Common myeloid progenitor, CD34-positive (primary cell): Measurements from ENCODE around the gene FXYD7.

Experiments used
- CTCF ChIA-PET: fragments of 350-600 bp; sonication (Branson Sonifier 250); formaldehyde crosslinking; loops from one replicate; lab custom pipeline; 2021; ENCODE audit warnings: antibody characterized with exemption; lab: Charles Lee
- POLR2A ChIA-PET: fragments of 350-600 bp; sonication (Branson Sonifier 250); formaldehyde crosslinking; loops from one replicate; lab custom pipeline; 2021; ENCODE audit warnings: antibody characterized with exemption; lab: Charles Lee
- DNase-seq, 3 donors: peaks; one replicate each; pipeline versions ENCODE4 v3.0.0 to v3.0.0-alpha.2; 2013
- H3K27ac ChIP-seq, 2 experiments: 1 replicate in 1 of 2; 2 replicates in 1 of 2; pipeline ENCODE4 v1.7.0; 2013; ENCODE audit warnings: inconsistent platforms in 2 of 2, low read length in 2 of 2, mild to moderate bottlenecking in 2 of 2, low read depth in 1 of 2, moderate library complexity in 1 of 2; ENCODE audit not compliant: severe bottlenecking in 2 of 2, insufficient read depth in 1 of 2, poor library complexity in 1 of 2
- H3K27me3 ChIP-seq, 5 experiments: replicated peaks in 2 of 5; 1 replicate in 3 of 5; 2 replicates in 2 of 5; pipeline versions ENCODE4 v1.6.1 to v1.7.0; 2013; ENCODE audit warnings: low read length in 4 of 5, mild to moderate bottlenecking in 2 of 5, moderate library complexity in 2 of 5, inconsistent platforms in 1 of 5; ENCODE audit not compliant: insufficient read depth in 5 of 5, control insufficient read depth in 4 of 5
- H3K36me3 ChIP-seq, 4 experiments: 1 replicate in 2 of 4; 2 replicates in 2 of 4; pipeline versions ENCODE4 v1.6.1 to v1.7.0; 2013; ENCODE audit warnings: low read length in 3 of 4, control low read depth in 1 of 4, mild to moderate bottlenecking in 1 of 4; ENCODE audit not compliant: control insufficient read depth in 4 of 4, insufficient read depth in 4 of 4
- H3K4me1 ChIP-seq, 4 experiments: 1 replicate in 3 of 4; 2 replicates in 1 of 4; pipeline versions ENCODE4 v1.6.1 to v1.7.1; 2013; ENCODE audit warnings: low read length in 3 of 4, mild to moderate bottlenecking in 3 of 4, control low read depth in 1 of 4, inconsistent platforms in 1 of 4, moderate library complexity in 1 of 4; ENCODE audit not compliant: control insufficient read depth in 4 of 4, insufficient read depth in 4 of 4; ENCODE audit errors: control extremely low read depth in 1 of 4
- H3K4me3 ChIP-seq, 7 experiments: 1 replicate in 4 of 7; 2 replicates in 3 of 7; pipeline versions ENCODE4 v1.5.1 to v1.7.0; 2013; ENCODE audit warnings: mild to moderate bottlenecking in 7 of 7, low read length in 6 of 7, moderate library complexity in 6 of 7, inconsistent platforms in 2 of 7, low read depth in 2 of 7, control low read depth in 1 of 7; ENCODE audit not compliant: insufficient read depth in 4 of 7, control insufficient read depth in 1 of 7; ENCODE audit errors: extremely low read depth in 1 of 7
- H3K9me3 ChIP-seq, 5 experiments: 1 replicate in 4 of 5; 2 replicates in 1 of 5; pipeline versions ENCODE4 v1.6.1 to v1.7.1; 2013; ENCODE audit warnings: low read length in 4 of 5, mild to moderate bottlenecking in 2 of 5, inconsistent platforms in 1 of 5, low read depth in 1 of 5, moderate library complexity in 1 of 5; ENCODE audit not compliant: control insufficient read depth in 4 of 5, insufficient read depth in 2 of 5; ENCODE audit errors: control extremely low read depth in 1 of 5
- WGBS: methylation state at CpG from one replicate; pipeline ENCODE4 v1.1.5; 2013; ENCODE audit not compliant: insufficient coverage; 5-methylcytosine and 5-hydroxymethylcytosine counted together

FXYD7 gene

DNA sequence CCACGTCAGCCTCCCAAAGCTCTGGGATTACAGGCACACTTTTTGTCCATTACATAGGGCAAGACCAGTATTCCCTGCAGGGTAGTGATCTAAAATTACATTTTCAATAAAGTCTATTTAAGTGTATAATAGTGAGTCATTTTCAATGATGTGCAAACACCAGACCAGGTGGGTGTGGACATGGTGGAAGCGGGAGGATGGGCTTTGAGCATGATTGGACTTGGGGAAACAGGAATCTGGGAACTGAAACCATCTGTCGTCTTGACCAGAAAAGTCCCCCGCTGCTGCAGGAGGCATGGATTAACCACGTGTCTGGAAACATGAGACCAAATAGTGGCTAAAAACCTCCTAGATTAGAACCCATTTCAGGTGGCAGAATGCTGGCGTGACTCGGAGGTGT, 22.6 kb upstream of the FXYD7 start:
- Histone ChIP-seq H3K27ac (no peak overlapping the region), H3K36me3 (no peaks in the 10 kb centered on the region), H3K27me3 (no peaks in the 10 kb centered on the region), H3K4me3 (no peak overlapping the region), H3K4me1 (peaks cover 1 to 72% (median 34%) of the 10 kb centered on the region in 4 experiments), H3K9me3 (no peaks in the 10 kb centered on the region)
- 85% methylated on average over 4 of the region's 7 CpGs for WGBS
- CTCF ChIA-PET: interaction anchor here (1.4 to 3.2 kb wide), 4 partner anchors 9 to 16 kb away, joined by 3 to 19 read pairs (median 6); partner anchors contain the start of gene LGI4
- POLR2A ChIA-PET: no interaction called here
- no peak for DNase-seq

DNA sequence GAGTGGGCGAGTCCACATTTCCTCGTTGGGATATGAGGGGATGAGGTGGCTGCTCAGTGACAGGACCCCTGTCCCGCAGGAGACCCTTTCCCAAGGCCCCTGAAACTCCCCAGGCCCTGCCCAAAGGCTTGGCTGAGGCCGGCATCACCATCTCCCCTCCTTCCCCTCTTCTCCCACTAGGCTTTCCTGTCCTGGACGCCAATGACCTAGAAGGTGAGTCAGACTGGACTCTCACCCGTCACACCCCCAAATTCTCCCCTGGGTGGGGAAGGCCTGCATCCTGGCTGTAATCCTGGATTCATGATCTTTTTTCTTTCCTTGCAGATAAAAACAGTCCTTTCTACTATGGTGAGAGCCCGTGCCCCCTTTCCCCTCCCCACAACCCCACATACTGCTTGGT, 22.2 kb upstream of the FXYD7 start:
- Histone ChIP-seq H3K27ac (no peak overlapping the region), H3K4me3 (no peak overlapping the region), H3K9me3 (no peaks in the 10 kb centered on the region), H3K27me3 (no peaks in the 10 kb centered on the region), H3K4me1 (peaks cover 1 to 69% (median 34%) of the 10 kb centered on the region in 4 experiments), H3K36me3 (no peaks in the 10 kb centered on the region)
- ChIA-PET CTCF (interaction anchor here (4.8 kb wide), 1 partner anchor 15 kb away, joined by 39 read pairs; the partner anchor contains the start of gene LGI4), POLR2A (no interaction called here)
- WGBS: 95% methylated on average over 4 of the region's 7 CpGs
- DNase-seq: no peak

DNA sequence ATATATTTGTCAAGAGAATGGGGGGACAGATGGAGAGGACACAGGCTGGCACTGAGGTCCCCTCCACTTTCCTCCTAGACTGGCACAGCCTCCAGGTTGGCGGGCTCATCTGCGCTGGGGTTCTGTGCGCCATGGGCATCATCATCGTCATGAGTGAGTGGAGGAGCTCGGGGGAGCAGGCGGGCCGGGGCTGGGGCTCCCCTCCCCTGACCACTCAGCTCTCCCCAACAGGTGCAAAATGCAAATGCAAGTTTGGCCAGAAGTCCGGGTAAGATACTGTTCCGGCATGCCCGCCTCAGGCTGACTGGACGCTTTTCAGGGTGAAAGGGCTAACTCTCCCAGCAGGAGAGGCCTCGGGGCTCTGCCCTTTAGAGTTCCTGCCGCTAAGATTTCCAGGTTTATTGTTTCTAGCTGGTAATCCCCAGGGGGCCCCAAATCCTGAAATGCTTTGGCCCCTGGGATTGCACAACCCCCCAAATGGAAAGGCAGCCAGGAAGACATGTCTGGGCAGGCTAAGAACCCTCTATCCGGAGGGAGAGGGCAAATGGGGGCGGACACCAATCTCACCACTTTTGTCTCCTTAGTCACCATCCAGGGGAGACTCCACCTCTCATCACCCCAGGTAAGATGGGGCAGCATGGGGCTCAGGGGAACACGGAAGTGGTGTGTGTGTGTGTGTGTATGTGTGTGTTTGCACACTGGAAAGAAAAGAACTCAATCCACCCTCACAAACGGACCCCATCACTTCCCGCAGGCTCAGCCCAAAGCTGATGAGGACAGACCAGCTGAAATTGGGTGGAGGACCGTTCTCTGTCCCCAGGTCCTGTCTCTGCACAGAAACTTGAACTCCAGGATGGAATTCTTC, 20.1 kb upstream of the FXYD7 start:
- H3K27ac ChIP-seq: no peak overlapping the region
- no peaks in the 10 kb centered on the region for H3K9me3 ChIP-seq
- WGBS: over 99% methylated on average over 17 of the region's 19 CpGs
- ChIA-PET CTCF (interaction anchor here (0.6 to 4.8 kb wide), 5 partner anchors 8 to 56 kb away, joined by 3 to 39 read pairs (median 3); partner anchors contain the start of gene LGI4), POLR2A (no interaction called here)
- DNase-seq: no peak
- no peaks in the 10 kb centered on the region for H3K36me3 ChIP-seq
- H3K4me1 ChIP-seq: peaks cover 1 to 52% (median 30%) of the 10 kb centered on the region in 4 experiments
- H3K4me3 ChIP-seq: no peak overlapping the region
- no peaks in the 10 kb centered on the region for H3K27me3 ChIP-seq

DNA sequence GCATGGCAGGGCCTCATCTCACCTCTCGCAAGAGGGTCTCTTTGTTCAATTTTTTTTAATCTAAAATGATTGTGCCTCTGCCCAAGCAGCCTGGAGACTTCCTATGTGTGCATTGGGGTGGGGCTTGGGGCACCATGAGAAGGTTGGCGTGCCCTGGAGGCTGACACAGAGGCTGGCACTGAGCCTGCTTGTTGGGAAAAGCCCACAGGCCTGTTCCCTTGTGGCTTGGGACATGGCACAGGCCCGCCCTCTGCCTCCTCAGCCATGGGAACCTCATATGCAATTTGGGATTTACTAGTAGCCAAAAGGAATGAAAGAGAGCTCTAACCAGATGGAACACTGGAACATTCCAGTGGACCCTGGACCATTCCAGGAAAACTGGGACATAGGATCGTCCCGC, 19.5 kb upstream of the FXYD7 start:
- POLR2A ChIA-PET: no interaction called here
- CTCF ChIA-PET: interaction anchor here (0.6 to 4.8 kb wide), 4 partner anchors 9 to 57 kb away, joined by 3 to 39 read pairs (median 7); partner anchors contain the start of gene LGI4
- Histone ChIP-seq H3K4me1 (peaks cover 1 to 45% (median 25%) of the 10 kb centered on the region in 4 experiments), H3K36me3 (no peaks in the 10 kb centered on the region), H3K4me3 (peak overlapping the region in 2 of 7 experiments; percentile 74 to 82), H3K9me3 (no peaks in the 10 kb centered on the region), H3K27ac (no peak overlapping the region), H3K27me3 (no peaks in the 10 kb centered on the region)
- 93% methylated on average over 3 of the region's 5 CpGs for WGBS
- DNase-seq: no peak

DNA sequence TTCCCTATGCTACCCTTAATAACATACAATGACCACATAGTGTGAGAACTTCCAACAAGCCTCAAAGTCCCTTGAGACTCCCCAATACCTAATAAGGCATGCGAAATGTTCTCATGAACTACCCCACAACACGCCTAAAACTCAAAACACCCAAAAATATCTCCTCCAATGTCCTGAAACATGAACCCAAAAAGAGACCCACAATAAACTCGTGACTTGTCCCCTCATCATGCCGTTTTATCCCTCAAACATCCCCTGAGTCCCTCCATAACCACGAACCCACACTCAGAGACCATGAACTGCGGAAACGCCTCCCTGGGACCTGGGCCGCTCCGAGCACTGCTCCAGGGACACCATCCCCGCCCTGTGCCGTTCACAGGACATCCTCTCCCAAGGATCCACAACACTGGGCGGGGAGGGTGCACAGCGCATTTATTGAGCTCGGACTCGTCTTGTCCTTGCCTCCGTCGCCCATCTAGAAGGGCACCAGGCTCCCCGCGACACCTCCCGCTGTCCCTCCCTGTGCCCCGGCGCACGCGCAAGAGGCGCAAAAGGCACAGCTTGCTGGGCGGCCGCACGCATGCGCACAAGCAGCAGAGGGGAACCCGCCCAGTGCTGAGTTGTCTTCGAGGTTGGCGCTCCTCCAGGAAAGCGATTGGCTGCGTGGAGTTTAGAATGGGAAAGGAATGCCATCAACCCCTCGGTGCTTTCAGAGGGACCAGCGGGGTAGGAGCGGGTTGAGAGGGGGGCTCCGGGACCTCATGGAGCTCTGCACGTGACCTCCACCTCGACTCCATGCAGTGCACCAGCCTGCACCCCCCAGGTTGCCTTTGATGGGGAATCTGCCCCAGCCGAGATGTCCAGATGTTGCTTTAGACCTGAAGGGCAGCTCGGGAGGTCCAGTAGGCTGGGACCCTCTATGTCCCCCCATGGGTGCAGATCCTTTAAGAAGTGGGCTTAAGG, 18.7 kb upstream of the FXYD7 start:
- POLR2A ChIA-PET: interaction anchor here (1.0 kb wide), 1 partner anchor 11 kb away, joined by 6 read pairs; no protein-coding TSS in a partner anchor
- Histone ChIP-seq H3K36me3 (no peaks in the 10 kb centered on the region), H3K4me3 (peak overlapping the region in 6 of 7 experiments; percentile 19 to 82 (median 58)), H3K27ac (peak overlapping the region in 1 of 2 experiments; percentile 44), H3K9me3 (no peaks in the 10 kb centered on the region), H3K27me3 (no peaks in the 10 kb centered on the region), H3K4me1 (peaks cover under 1 to 37% (median 17%) of the 10 kb centered on the region in 4 experiments)
- CTCF ChIA-PET: interaction anchor here (0.9 to 4.8 kb wide), 4 partner anchors 11 to 58 kb away, joined by 3 to 39 read pairs (median 8); partner anchors contain the start of gene LGI4
- 18% methylated on average over 42 of the region's 42 CpGs for WGBS
- peak; percentile 78 to 84 (median 82) for DNase-seq

DNA sequence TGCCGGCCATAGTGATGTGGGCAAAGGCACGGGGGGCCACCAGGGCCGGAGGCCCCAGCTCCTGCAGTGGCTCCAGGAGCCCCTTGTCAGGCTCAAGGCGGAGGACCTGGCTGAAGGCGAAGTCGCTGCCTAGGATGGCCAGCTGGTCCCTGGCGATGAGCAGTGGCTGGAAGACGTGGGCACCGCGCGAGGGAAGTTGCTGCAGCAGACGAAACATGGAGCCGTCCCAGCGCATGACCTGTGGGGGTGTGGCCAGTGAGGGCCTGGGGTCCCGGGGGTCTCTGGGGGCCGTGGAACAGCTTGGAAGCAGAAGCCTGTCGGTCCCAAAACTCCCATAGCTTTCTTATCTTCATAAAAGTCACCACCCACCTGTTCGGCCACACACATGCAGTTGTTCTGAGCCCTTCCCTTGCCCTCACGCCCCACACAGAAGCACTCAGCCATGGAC, 17.8 kb upstream of the FXYD7 start:
- 90% methylated on average over 18 of the region's 19 CpGs for WGBS
- Histone ChIP-seq H3K36me3 (no peaks in the 10 kb centered on the region), H3K4me1 (peaks cover 0 to 31% (median 16%) of the 10 kb centered on the region in 4 experiments), H3K27me3 (no peaks in the 10 kb centered on the region), H3K27ac (no peak overlapping the region), H3K4me3 (no peak overlapping the region), H3K9me3 (no peaks in the 10 kb centered on the region)
- CTCF ChIA-PET: interaction anchor here (0.9 to 4.8 kb wide), 4 partner anchors 10 to 59 kb away, joined by 3 to 39 read pairs (median 8); partner anchors contain the start of gene LGI4
- DNase-seq: no peak
- POLR2A ChIA-PET: no interaction called here
